Loucy (cell line): Measurements from ENCODE around the gene SLC23A2.

ENCODE experiments used
- H2AFZ ChIP-seq: fragments of 200-600 bp; sonication (generic); 2 replicates; pipeline ENCODE4 v1.6.0; 2016; ENCODE audit warnings: antibody characterized with exemption, mild to moderate bottlenecking, low read length, moderate library complexity
- H3F3A ChIP-seq: fragments of 200-600 bp; 2 replicates; pipeline ENCODE4 v1.6.0; 2016; ENCODE audit warnings: antibody characterized with exemption, low read depth, mild to moderate bottlenecking
- H3K27me3 ChIP-seq: fragments of 200-600 bp; sonication (generic); 2 replicates; pipeline ENCODE4 v1.6.1; 2014; ENCODE audit warnings: low read length, mild to moderate bottlenecking; ENCODE audit not compliant: insufficient read depth, poor library complexity, severe bottlenecking
- H3K36me3 ChIP-seq: fragments of 200-600 bp; sonication (generic); 2 replicates; pipeline ENCODE4 v1.6.1; 2016; ENCODE audit warnings: low read length; ENCODE audit not compliant: insufficient read depth
- H3K4me1 ChIP-seq: fragments of 200-600 bp; sonication (generic); 2 replicates; pipeline ENCODE4 v1.5.1; 2014; ENCODE audit warnings: low read length, mild to moderate bottlenecking; ENCODE audit not compliant: insufficient read depth, poor library complexity, severe bottlenecking
- H3K4me2 ChIP-seq: fragments of 200-600 bp; sonication (generic); 2 replicates; pipeline ENCODE4 v1.6.0; 2014; ENCODE audit warnings: antibody characterized with exemption, low read length, low read depth, mild to moderate bottlenecking; ENCODE audit not compliant: poor library complexity, severe bottlenecking
- H3K4me3 ChIP-seq: fragments of 200-600 bp; sonication (generic); 2 replicates; pipeline ENCODE4 v1.5.1; 2014; ENCODE audit warnings: low read length, mild to moderate bottlenecking, mixed read lengths; ENCODE audit not compliant: poor library complexity, severe bottlenecking
- H3K79me2 ChIP-seq: fragments of 200-600 bp; sonication (generic); 2 replicates; pipeline ENCODE4 v1.6.1; 2014; ENCODE audit warnings: low read length; ENCODE audit not compliant: insufficient read depth
- H3K9ac ChIP-seq: fragments of 200-600 bp; sonication (generic); 2 replicates; pipeline ENCODE4 v1.6.0; 2014; ENCODE audit warnings: mild to moderate bottlenecking, low read depth, low read length, moderate library complexity; ENCODE audit not compliant: poor library complexity, severe bottlenecking
- H3K9me2 ChIP-seq: fragments of 200-600 bp; sonication (generic); replicated peaks from 2 replicates; pipeline ENCODE4 v1.6.1; 2016; ENCODE audit warnings: low read depth, low read length, mixed read lengths
- H3K9me3 ChIP-seq: fragments of 200-600 bp; sonication (generic); 2 replicates; pipeline ENCODE4 v1.6.1; 2014; ENCODE audit warnings: mild to moderate bottlenecking, antibody characterized with exemption, low read length, low read depth; ENCODE audit not compliant: insufficient read depth
- H4K20me1 ChIP-seq: fragments of 200-600 bp; sonication (generic); 2 replicates; pipeline ENCODE4 v1.6.0; 2014; ENCODE audit warnings: antibody characterized with exemption, low read length, mild to moderate bottlenecking; ENCODE audit not compliant: insufficient read depth, poor library complexity, severe bottlenecking
- EZH2phosphoT487 ChIP-seq: fragments of 200-600 bp; IDR thresholded peaks from 2 replicates; pipeline ENCODE4 v1.6.1; 2018; ENCODE audit warnings: antibody characterized with exemption, mild to moderate bottlenecking, moderate library complexity, borderline replicate concordance
- TF ChIP-seq, protein P1 (sequence below): fragments of 200-600 bp; sonication (generic); conservative IDR thresholded peaks from 2 replicates; pipeline ENCODE4 v1.5.1; 2014; ENCODE audit warnings: mild to moderate bottlenecking, antibody characterized with exemption, low read length

The SLC23A2 gene

DNA sequence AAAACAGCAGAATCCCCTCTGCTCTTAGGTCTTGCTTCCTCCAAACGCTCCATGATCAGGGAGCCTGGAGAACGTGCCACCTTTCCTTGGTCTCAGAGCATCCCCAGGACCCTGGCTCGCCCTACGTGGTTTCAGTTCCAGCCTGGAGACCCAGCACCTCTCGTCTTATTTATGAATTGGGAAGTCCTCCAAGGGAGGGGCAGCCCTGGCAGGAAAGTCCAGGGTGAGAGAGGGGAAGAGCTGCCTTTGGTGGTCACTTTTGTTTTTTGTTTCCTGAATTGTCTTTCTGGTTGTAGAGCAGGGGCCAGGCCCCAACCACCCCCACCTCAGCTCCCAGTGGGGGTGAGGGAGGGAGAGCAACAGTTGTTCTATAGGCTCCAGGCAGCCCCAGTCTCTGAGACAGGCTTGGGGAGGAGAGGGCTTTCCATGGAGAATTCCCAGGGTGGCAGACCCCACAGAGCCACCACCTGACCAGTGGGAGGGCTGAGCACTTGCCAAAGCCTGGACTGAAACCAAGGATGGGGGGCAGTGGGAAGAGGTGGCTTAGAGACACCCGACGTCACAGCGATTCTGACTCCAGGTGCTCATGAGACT is 190.8 kb downstream of the SLC23A2 start:
- peaks cover under 1% of the 10 kb centered on the region; the same call in 1 of the 2 replicates for H3K36me3 ChIP-seq
- peaks cover 9% of the 10 kb centered on the region; the same call in 1 of the 2 replicates for H3F3A ChIP-seq
- peaks cover 63% of the 10 kb centered on the region for H3K4me1 ChIP-seq
- H3K27me3 ChIP-seq: no peaks in the 10 kb centered on the region
- H3K9me3 ChIP-seq: no peaks in the 10 kb centered on the region
- no peaks in the 10 kb centered on the region for H3K9me2 ChIP-seq
- TF ChIP-seq EZH2phosphoT487: no peak
- H3K9ac ChIP-seq: peak overlapping the region; percentile 64
- peaks cover 66% of the 10 kb centered on the region for H3K79me2 ChIP-seq
- H4K20me1 ChIP-seq: no peaks in the 10 kb centered on the region
- no peak overlapping the region for H2AFZ ChIP-seq
- H3K4me2 ChIP-seq: peak overlapping the region; percentile 89
- H3K4me3 ChIP-seq: no peak overlapping the region

DNA sequence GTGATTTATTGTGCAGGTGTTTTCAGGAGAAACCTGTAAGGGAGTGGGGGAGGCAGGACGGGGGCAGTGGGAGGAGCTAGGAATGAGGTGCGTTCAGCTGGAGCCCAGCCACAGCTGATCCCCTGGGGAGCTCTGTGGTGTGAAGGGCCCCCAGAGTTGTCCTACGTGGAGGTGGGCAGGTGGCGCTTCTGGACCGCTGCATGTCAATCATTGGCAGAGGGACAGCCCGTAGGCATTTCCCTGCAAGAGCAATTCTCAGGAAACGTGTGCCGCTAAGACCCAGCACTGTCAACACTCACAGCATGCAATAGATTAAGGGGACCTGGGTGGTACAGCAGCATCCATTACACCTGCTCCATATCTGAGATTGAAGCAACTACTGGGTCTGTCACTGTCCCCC is 191.6 kb downstream of the SLC23A2 start:
- no peaks in the 10 kb centered on the region for H4K20me1 ChIP-seq
- H3K9ac ChIP-seq: peak overlapping the region; percentile 64
- peaks cover 6% of the 10 kb centered on the region; the same call in 1 of the 2 replicates for H3K36me3 ChIP-seq
- peaks cover 55% of the 10 kb centered on the region for H3K4me1 ChIP-seq
- H2AFZ ChIP-seq: no peak overlapping the region
- H3K79me2 ChIP-seq: peaks cover 63% of the 10 kb centered on the region
- TF ChIP-seq EZH2phosphoT487: no peak
- TF ChIP-seq, protein P1, sequence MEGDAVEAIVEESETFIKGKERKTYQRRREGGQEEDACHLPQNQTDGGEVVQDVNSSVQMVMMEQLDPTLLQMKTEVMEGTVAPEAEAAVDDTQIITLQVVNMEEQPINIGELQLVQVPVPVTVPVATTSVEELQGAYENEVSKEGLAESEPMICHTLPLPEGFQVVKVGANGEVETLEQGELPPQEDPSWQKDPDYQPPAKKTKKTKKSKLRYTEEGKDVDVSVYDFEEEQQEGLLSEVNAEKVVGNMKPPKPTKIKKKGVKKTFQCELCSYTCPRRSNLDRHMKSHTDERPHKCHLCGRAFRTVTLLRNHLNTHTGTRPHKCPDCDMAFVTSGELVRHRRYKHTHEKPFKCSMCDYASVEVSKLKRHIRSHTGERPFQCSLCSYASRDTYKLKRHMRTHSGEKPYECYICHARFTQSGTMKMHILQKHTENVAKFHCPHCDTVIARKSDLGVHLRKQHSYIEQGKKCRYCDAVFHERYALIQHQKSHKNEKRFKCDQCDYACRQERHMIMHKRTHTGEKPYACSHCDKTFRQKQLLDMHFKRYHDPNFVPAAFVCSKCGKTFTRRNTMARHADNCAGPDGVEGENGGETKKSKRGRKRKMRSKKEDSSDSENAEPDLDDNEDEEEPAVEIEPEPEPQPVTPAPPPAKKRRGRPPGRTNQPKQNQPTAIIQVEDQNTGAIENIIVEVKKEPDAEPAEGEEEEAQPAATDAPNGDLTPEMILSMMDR: no peak
- no peaks in the 10 kb centered on the region for H3K27me3 ChIP-seq
- no peak overlapping the region for H3K4me3 ChIP-seq
- no peaks in the 10 kb centered on the region for H3K9me2 ChIP-seq
- peak overlapping the region; percentile 89 for H3K4me2 ChIP-seq
- H3F3A ChIP-seq: peaks cover 9% of the 10 kb centered on the region; the same call in 1 of the 2 replicates
- no peaks in the 10 kb centered on the region for H3K9me3 ChIP-seq

DNA sequence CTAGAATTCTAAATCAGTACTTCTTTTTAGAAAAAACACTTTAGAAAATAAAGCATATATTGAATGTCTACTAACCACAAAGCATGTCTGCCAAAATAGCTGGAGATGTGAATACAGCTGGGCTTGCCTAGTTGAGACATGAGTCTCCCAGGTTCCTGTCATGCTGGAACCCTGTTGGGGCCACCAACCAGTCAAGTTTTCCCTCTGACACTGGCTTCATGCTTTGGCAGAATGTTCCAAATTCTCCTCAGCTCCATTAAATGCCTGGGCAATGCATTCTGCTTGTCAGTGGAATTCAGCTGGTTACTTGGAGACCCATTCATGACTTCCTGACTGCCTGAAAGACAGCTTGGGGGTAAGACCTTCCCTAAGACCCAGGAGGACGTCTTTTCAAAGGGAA is 192.4 kb downstream of the SLC23A2 start:
- Histone ChIP-seq H3K27me3 (no peaks in the 10 kb centered on the region), H3K9me3 (no peaks in the 10 kb centered on the region), H3K4me3 (no peak overlapping the region), H3K36me3 (peaks cover 6% of the 10 kb centered on the region; the same call in 1 of the 2 replicates), H2AFZ (no peak overlapping the region), H4K20me1 (no peaks in the 10 kb centered on the region), H3K4me1 (peaks cover 49% of the 10 kb centered on the region), H3F3A (peaks cover 9% of the 10 kb centered on the region; the same call in 1 of the 2 replicates), H3K79me2 (peaks cover 63% of the 10 kb centered on the region), H3K9me2 (no peaks in the 10 kb centered on the region), H3K9ac (no peak overlapping the region), H3K4me2 (no peak overlapping the region)
- TF ChIP-seq EZH2phosphoT487: no peak
- TF ChIP-seq, protein P1: no peak
